T-cell (primary cell): Measurements from ENCODE around the gene VWA3B. TPM values are rescaled to one million over a fixed set of nuclear protein-coding genes. Genes with fewer than 3 reads are reported as not detected.

Experiments
- ATAC-seq, 4 experiments: fragments of 200-7000 bp in 3 of 4; fragments of 150-1000 bp in 1 of 4; cut with Tn5 transposase; replicated peaks in 1 of 4; 1 replicate in 3 of 4; 2 replicates in 1 of 4; pipeline ENCODE4 v1.10.0; 2021; ENCODE audit warnings: moderate library complexity in 3 of 4, mild to moderate bottlenecking in 2 of 4, moderate number of reproducible peaks in 1 of 4
- CTCF ChIA-PET, 2 donors: fragments of 300-600 bp; sonication (Branson Sonifier 250); formaldehyde crosslinking; loops; one replicate each; lab custom pipeline; 2022; ENCODE audit warnings: antibody characterized with exemption in 2 of 2; lab: Charles Lee
- POLR2A ChIA-PET, 2 donors: fragments of 300-600 bp; sonication (Branson Sonifier 250); formaldehyde crosslinking; loops; one replicate each; lab custom pipeline; 2022; ENCODE audit warnings: antibody characterized with exemption in 2 of 2; lab: Charles Lee
- DNase-seq, 35 experiments: peaks; one replicate each; pipeline versions ENCODE4 v3.0.0 to v3.0.0-alpha.2; 2013 to 2023
- H3K27ac ChIP-seq: one replicate; pipeline ENCODE4 v1.5.1; 2013; ENCODE audit warnings: low read length
- H3K27me3 ChIP-seq, 2 experiments: replicated peaks in 1 of 2; 1 replicate in 1 of 2; 2 replicates in 1 of 2; pipeline versions ENCODE4 v1.6.1 to v1.7.0; 2013; ENCODE audit warnings: low read length in 1 of 2, mixed read lengths in 1 of 2; ENCODE audit not compliant: control insufficient read depth in 2 of 2, insufficient read depth in 2 of 2; ENCODE audit errors: extremely low read depth in 1 of 2
- H3K36me3 ChIP-seq, 2 donors: 1 replicate in 1 of 2; 2 replicates in 1 of 2; pipeline versions ENCODE4 v1.6.1 to v1.7.0; 2013; ENCODE audit warnings: low read length in 1 of 2; ENCODE audit not compliant: control insufficient read depth in 2 of 2, insufficient read depth in 1 of 2; ENCODE audit errors: extremely low read depth in 1 of 2
- H3K4me1 ChIP-seq, 2 experiments: 1 replicate in 1 of 2; 2 replicates in 1 of 2; pipeline versions ENCODE4 v1.6.1 to v1.7.0; 2013; ENCODE audit warnings: low read length in 2 of 2, mixed read lengths in 1 of 2; ENCODE audit not compliant: insufficient read depth in 2 of 2, control insufficient read depth in 1 of 2; ENCODE audit errors: extremely low read depth in 1 of 2
- H3K4me3 ChIP-seq, 2 donors: 1 replicate in 1 of 2; 2 replicates in 1 of 2; pipeline versions ENCODE4 v1.5.1 to v1.7.0; 2013; ENCODE audit warnings: mild to moderate bottlenecking in 2 of 2, low read length in 1 of 2, moderate library complexity in 1 of 2; ENCODE audit not compliant: control insufficient read depth in 1 of 2; ENCODE audit errors: extremely low read depth in 1 of 2
- H3K9me3 ChIP-seq: 2 replicates; pipeline ENCODE4 v1.7.0; 2013
- H3K27ac Mint-ChIP-seq, 2 donors: one replicate each; pipeline ENCODE4 v1.8.0; 2020 to 2021; ENCODE audit warnings: mild to moderate bottlenecking in 2 of 2, mixed read lengths in 2 of 2
- H3K27me3 Mint-ChIP-seq, 2 donors: one replicate each; pipeline ENCODE4 v1.8.0; 2021 to 2022; ENCODE audit warnings: mixed read lengths in 2 of 2
- H3K36me3 Mint-ChIP-seq: one replicate; pipeline ENCODE4 v1.8.0; 2021; ENCODE audit warnings: mixed read lengths
- H3K4me1 Mint-ChIP-seq, 3 donors: one replicate each; pipeline ENCODE4 v1.8.0; 2020 to 2022; ENCODE audit warnings: mixed read lengths in 3 of 3, mild to moderate bottlenecking in 1 of 3
- H3K4me3 Mint-ChIP-seq, 3 donors: one replicate each; pipeline ENCODE4 v1.8.0; 2020 to 2022; ENCODE audit warnings: mild to moderate bottlenecking in 3 of 3, mixed read lengths in 3 of 3, moderate library complexity in 3 of 3
- H3K9me3 Mint-ChIP-seq, 3 donors: one replicate each; pipeline ENCODE4 v1.8.0; 2020 to 2022; ENCODE audit warnings: mixed read lengths in 3 of 3
- WGBS: methylation state at CpG from one replicate; pipeline ENCODE4 v1.1.5; 2013; ENCODE audit warnings: missing lambda C conversion rate; ENCODE audit not compliant: insufficient coverage; 5-methylcytosine and 5-hydroxymethylcytosine counted together
- total RNA-seq, 35 experiments: library from RNA in 6 of 35; stranded (reverse) in 6 of 35; fragments of 120-200 nt in 1 of 35; gene quantifications; one replicate each; pipeline versions ENCODE4 v1.2.1 to v1.2.4 and lab custom pipeline; 2013 to 2026

Gene VWA3B
- total RNA-seq, 5 donors from 2014 or later (not counting 1 experiment from before 2014, with no cell fraction given), result not detected

DNA sequence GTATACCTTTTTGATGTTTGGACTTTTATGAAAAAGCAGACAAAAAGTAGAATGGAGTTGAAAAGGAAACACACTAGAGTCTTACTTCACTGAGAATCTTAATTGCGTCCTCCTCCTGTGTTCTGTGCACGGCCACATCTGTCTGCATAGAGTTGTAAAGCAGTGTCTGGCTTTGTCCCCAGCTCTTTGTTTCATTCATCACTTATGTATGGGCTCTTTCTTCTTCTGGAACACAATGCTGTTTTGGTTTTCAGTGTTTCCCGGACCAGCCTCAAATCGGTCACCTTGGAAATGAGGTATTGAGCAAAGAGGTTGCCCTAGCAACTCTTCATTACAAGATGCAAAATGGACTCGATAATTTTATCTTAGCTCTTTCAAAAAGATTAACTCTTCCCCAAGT lies 155.0 kb downstream of the VWA3B start:
- Histone ChIP-seq H3K4me1 (no peaks in the 10 kb centered on the region), H3K27me3 (peaks cover 0 to 5% of the 10 kb centered on the region in 2 experiments), H3K9me3 (no peaks in the 10 kb centered on the region), H3K27ac (no peak overlapping the region), H3K4me3 (no peak overlapping the region), H3K36me3 (no peaks in the 10 kb centered on the region)
- ATAC-seq (no peak), DNase-seq (no peak)
- no peaks in the 10 kb centered on the region for H3K36me3 Mint-ChIP-seq
- H3K27ac Mint-ChIP-seq, result no peak overlapping the region
- no peaks in the 10 kb centered on the region for H3K4me1 Mint-ChIP-seq
- ChIA-PET CTCF (interaction anchor here in 1 of 2 donors (1.1 kb wide), 1 partner anchor 12 kb away, joined by 3 read pairs; no protein-coding TSS in a partner anchor), POLR2A (no interaction called here)
- H3K27me3 Mint-ChIP-seq, result peaks cover 24 to 29% of the 10 kb centered on the region in 2 donors
- H3K4me3 Mint-ChIP-seq, result no peak overlapping the region
- 100% methylated on average over 1 of the region's 5 CpGs for WGBS
- H3K9me3 Mint-ChIP-seq, result no peaks in the 10 kb centered on the region

DNA sequence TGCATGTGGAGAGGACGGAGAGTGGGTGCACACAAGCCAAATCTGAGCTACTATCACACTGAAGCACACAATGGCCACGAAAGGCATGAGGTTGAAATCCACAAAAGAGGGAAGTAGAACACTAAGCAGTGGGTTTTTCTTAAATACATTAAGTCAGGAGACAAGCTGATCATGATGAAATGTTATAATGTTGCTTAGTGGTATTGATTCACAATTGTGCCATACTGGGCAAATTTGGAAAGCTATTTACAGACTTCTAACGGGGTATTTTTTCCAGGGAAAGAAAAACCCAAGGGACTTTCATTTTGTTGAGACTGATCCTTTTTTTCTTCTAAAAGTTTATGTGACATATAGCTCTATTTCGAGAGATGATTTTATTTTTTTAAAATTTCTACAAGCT lies 158.5 kb downstream of the VWA3B start:
- no CpG with 5 or more reads among the region's 4 CpGs for WGBS
- H3K36me3 Mint-ChIP-seq, result no peaks in the 10 kb centered on the region
- H3K4me1 Mint-ChIP-seq, result no peaks in the 10 kb centered on the region

DNA sequence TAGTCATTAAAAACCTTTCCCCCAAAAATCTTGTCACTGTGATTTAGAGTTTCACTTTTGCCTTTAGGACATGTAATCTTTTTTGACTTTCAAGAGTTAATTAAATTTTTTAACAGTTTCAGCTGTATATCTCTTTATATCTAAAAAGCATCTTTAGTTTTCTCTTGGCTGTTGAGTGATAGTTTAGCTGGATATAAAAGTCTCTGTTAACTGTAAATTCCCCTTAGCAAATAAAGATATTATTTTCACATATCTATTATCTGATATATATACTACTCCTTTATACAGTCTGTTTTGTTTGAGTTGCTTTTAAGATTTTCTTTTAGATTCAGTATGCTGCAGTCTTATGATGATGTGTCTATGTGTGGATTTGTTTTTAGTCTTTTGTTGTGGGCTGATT lies 160.4 kb downstream of the VWA3B start:
- H3K36me3 Mint-ChIP-seq, result no peaks in the 10 kb centered on the region
- Histone ChIP-seq H3K4me1 (no peaks in the 10 kb centered on the region), H3K36me3 (no peaks in the 10 kb centered on the region), H3K27me3 (peaks cover 0 to 8% of the 10 kb centered on the region in 2 experiments), H3K4me3 (no peak overlapping the region), H3K27ac (no peak overlapping the region), H3K9me3 (no peaks in the 10 kb centered on the region)
- ChIA-PET CTCF (no interaction called here), POLR2A (no interaction called here)
- no peak overlapping the region for H3K27ac Mint-ChIP-seq
- H3K4me3 Mint-ChIP-seq, result no peak overlapping the region
- peaks cover 7 to 11% (median 10%) of the 10 kb centered on the region in 3 donors for H3K9me3 Mint-ChIP-seq
- no peak for DNase-seq
- H3K4me1 Mint-ChIP-seq, result no peaks in the 10 kb centered on the region
- no peak for ATAC-seq
- H3K27me3 Mint-ChIP-seq, result peaks cover 11 to 24% of the 10 kb centered on the region in 2 donors

More for the DNA sequence above, 158.5 kb downstream of the VWA3B start:
- H3K4me3 ChIP-seq, result no peak overlapping the region
- Mint-ChIP-seq H3K9me3 (peaks cover 7 to 11% (median 10%) of the 10 kb centered on the region in 3 donors), H3K4me3 (no peak overlapping the region), H3K27me3 (peaks cover 25 to 27% of the 10 kb centered on the region in 2 donors), H3K27ac (no peak overlapping the region)
- ATAC-seq (no peak), DNase-seq (no peak)
- H3K27me3 ChIP-seq, result peaks cover 0 to 5% of the 10 kb centered on the region in 2 experiments
- ChIA-PET POLR2A (no interaction called here), CTCF (no interaction called here)
- no peaks in the 10 kb centered on the region for H3K9me3 ChIP-seq
- no peak overlapping the region for H3K27ac ChIP-seq
- no peaks in the 10 kb centered on the region for H3K36me3 ChIP-seq
- no peaks in the 10 kb centered on the region for H3K4me1 ChIP-seq

DNA sequence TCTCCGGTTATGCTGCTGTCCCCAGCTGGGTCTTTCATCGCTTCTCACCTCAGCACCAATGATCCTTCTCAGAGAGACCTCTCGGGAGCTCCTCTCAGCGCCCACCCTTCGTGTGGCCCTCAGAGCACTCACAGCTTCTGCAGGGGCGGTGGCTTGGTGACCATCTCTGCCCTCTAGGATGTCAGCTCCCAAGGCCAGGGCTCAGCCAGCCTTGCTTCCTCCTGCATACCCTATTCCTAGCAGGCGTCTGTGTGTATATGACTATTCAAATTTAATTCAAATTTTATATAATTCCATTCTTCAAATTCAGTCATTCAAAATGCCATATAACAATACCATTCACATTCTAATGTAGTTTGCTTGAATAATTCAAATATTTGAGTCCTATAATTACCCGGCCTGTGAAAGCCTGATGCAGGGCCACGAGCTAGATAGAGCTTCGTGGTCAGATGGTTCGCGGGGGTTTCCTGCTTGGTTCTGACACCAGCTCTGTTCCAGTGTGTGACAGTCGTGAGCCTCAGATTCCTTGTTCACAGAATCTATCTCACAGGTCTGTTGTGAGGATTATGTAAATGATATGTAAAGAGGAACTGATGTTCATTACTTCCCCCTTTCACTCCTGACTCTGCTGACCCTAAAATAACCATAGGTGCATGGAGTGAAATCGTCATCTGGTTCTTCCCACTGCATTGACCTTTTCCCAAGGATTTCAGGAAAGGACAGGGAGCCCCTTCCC lies 165.2 kb downstream of the VWA3B start:
- ChIA-PET CTCF (interaction anchor here in 1 of 2 donors (0.7 kb wide), 1 partner anchor 26 kb away, joined by 3 read pairs; no protein-coding TSS in a partner anchor), POLR2A (no interaction called here)
- Histone ChIP-seq H3K36me3 (no peaks in the 10 kb centered on the region), H3K4me1 (no peaks in the 10 kb centered on the region), H3K4me3 (no peak overlapping the region), H3K9me3 (no peaks in the 10 kb centered on the region), H3K27ac (no peak overlapping the region), H3K27me3 (peaks cover 0 to 14% of the 10 kb centered on the region in 2 experiments)
- H3K4me1 Mint-ChIP-seq, result no peaks in the 10 kb centered on the region
- ATAC-seq (no peak), DNase-seq (peak in 1 of 35 experiments; percentile 10)
- no peaks in the 10 kb centered on the region for H3K36me3 Mint-ChIP-seq
- H3K27ac Mint-ChIP-seq, result no peak overlapping the region
- H3K27me3 Mint-ChIP-seq, result peaks cover 20 to 26% of the 10 kb centered on the region in 2 donors
- H3K9me3 Mint-ChIP-seq, result peaks cover 7 to 10% (median 10%) of the 10 kb centered on the region in 3 donors
- WGBS, result 41% methylated on average over 6 of the region's 14 CpGs
- no peak overlapping the region for H3K4me3 Mint-ChIP-seq

DNA sequence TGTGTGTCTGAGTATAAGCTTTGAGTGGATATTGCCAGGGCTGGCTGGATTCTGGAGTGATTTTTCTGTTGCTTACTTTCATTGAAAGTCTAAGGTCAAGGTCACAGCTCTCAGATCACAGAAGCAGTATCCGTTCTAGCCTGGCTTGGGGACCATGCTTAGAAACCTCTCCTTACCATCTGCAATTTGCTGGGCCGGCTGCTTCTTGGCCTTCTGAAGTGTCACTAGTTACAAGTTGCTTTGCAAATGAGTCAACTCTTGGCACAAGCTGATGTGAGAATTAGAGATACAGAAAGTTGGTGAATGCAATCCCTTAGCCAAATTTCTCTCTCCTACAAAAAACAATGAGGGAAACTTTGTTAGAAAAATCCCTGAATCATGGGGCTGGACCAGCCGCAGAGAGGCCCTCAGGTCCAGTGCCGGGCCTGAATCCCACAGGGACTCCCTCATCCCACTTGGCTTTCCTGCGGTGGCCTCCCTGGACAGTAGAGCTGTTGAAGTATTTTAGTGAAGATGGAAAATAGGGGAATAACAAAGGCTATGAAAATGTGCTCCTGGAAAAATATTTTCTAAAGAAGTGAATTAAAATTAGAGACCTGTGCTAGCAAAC lies 166.6 kb downstream of the VWA3B start:
- no peaks in the 10 kb centered on the region for H3K4me1 Mint-ChIP-seq
- H3K27me3 Mint-ChIP-seq, result peaks cover 22 to 27% of the 10 kb centered on the region in 2 donors
- H3K27ac Mint-ChIP-seq, result no peak overlapping the region
- no peak overlapping the region for H3K4me3 ChIP-seq
- ChIA-PET POLR2A (no interaction called here), CTCF (interaction anchor here in 1 of 2 donors (1.0 kb wide), 1 partner anchor 11 kb away, joined by 3 read pairs; no protein-coding TSS in a partner anchor)
- no peaks in the 10 kb centered on the region for H3K4me1 ChIP-seq
- H3K36me3 Mint-ChIP-seq, result no peaks in the 10 kb centered on the region
- H3K27me3 ChIP-seq, result peaks cover 0 to 14% of the 10 kb centered on the region in 2 experiments
- ATAC-seq, result no peak
- peaks cover 0 to 3% (median 2%) of the 10 kb centered on the region in 3 donors for H3K9me3 Mint-ChIP-seq
- DNase-seq, result no peak
- H3K36me3 ChIP-seq, result no peaks in the 10 kb centered on the region
- H3K4me3 Mint-ChIP-seq, result no peak overlapping the region
- no peaks in the 10 kb centered on the region for H3K9me3 ChIP-seq
- 100% methylated on average over 1 of the region's 5 CpGs for WGBS
- H3K27ac ChIP-seq, result no peak overlapping the region

DNA sequence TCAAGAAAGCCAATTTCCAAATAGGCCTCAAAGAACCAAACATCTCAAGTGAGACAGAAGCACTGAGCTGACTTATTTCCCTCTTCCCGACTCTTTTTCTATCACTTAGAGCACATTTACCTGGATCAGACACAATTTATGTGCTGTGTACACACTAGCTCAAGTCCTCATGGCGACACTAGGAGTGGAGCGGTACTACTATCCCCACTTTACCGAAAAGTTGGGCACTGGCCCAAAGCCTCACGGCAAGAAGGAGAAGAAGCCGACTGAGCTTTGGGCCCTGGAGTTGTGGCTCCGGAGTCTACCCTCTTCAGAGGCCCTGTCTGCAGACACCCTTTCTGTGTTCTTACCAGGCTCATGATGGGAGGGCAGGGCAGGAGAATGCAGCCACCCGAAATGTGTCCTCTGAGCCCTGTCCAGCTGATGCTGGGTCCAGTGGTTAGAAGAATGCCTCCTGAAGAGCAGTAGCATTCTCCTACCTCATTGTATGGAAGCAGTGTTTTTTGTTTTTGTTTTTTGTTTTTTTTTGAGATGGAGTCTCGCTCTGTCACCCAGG lies 167.6 kb downstream of the VWA3B start:
- peaks cover 0 to 14% of the 10 kb centered on the region in 2 experiments for H3K27me3 ChIP-seq
- no peaks in the 10 kb centered on the region for H3K9me3 Mint-ChIP-seq

More for the DNA sequence above, 167.6 kb downstream of the VWA3B start:
- no peak for ATAC-seq
- CTCF ChIA-PET, result interaction anchor here in 1 of 2 donors (0.6 to 1.0 kb wide), 2 partner anchors 12 to 1303 kb away, joined by 3 to 5 read pairs; no protein-coding TSS in a partner anchor
- Mint-ChIP-seq H3K27me3 (peaks cover 17 to 26% of the 10 kb centered on the region in 2 donors), H3K27ac (no peak overlapping the region), H3K4me1 (no peaks in the 10 kb centered on the region), H3K4me3 (no peak overlapping the region), H3K36me3 (no peaks in the 10 kb centered on the region)
- no peaks in the 10 kb centered on the region for H3K4me1 ChIP-seq
- no peaks in the 10 kb centered on the region for H3K36me3 ChIP-seq
- no peak overlapping the region for H3K4me3 ChIP-seq
- H3K9me3 ChIP-seq, result no peaks in the 10 kb centered on the region
- DNase-seq, result no peak
- POLR2A ChIA-PET, result interaction anchor here in 1 of 2 donors (0.7 kb wide), 1 partner anchor 146 kb away, joined by 3 read pairs; no protein-coding TSS in a partner anchor
- no peak overlapping the region for H3K27ac ChIP-seq
- WGBS, result 100% methylated on average over 6 of the region's 9 CpGs
